RPMI8226 (cell line): Measurements from ENCODE around the gene TSPAN18.

Experiments used
- DNase-seq: peaks from one replicate; pipeline ENCODE4 v3.0.0-alpha.2; 2015

The TSPAN18 gene

DNA sequence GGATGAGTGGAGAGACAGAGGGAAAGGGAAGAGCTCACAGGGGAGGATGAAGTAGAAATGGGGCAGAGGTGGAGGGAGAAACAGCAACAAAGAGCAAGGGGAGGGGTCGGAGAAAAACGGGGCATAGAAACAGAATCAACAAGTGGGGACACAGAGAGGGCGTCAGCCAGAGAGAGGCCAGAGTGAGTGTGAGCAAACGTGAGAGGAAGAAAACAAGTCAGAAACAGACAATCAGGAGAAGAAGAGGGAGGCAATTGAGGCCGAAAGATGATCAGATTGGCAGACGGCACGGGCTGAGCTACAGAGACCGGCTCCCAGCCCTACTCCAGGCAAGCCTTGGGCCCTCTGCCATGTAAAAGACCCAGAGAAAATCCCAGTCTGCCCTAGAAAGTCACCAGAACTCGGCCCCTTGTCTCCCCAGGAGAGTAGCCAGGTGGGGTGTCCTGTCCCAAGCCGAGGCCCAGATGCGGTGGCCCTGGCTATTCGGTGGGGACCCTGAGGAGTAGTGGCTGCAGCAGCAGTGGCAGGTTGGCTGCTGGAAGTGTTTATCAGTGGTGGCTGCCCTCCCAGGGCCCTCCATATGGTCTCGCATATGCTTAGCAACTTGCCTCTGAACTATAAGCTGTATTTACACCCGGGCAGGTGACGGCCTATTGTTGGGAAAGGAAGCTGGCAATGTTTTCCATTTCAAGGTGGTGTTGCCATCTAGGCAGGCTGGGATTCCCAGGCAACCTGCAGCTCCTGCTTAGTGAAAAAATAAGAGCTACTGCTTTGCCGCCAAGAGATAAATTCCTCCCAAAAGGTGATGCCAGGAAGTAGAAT is 14.8 kb upstream of the TSPAN18 start:
- no peak for DNase-seq

DNA sequence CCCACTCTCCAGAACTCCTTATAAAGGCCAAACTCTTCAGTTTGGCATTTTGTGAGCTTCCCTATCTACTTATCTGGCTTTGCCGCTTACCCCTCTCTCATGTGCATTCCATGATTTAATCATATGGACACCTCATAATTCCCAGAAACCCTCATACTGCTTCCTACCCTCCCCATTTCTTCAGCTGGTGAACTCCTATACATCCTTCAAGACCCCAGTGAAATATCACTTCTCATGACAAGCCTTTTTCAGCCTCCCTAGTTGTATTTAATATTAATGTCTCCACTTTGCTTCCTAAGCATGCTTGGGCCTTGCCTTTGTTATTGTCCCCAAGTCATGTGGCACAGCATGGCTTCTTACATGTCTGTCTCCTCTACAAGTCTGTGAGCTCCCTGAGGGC is 13.7 kb upstream of the TSPAN18 start:
- DNase-seq, result no peak

DNA sequence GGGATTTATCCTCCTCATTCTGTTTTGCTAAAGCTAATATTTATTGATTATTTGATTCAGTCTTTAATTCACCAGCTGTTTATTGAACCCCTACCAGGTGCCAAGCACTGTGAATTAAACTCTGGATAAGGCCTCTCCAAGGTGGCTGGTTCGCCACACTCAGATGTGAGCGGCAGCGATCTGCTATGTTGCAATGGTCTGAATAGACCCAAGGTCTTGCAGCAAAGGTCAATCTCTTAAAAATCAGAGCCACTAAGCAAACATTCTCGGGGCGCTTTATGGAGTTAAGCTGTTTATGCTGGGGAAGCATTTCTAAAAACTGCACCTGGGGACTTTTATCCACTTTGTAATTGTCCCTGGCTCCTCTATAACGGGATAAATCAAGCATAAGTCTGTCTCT is 10.5 kb upstream of the TSPAN18 start:
- no peak for DNase-seq

DNA sequence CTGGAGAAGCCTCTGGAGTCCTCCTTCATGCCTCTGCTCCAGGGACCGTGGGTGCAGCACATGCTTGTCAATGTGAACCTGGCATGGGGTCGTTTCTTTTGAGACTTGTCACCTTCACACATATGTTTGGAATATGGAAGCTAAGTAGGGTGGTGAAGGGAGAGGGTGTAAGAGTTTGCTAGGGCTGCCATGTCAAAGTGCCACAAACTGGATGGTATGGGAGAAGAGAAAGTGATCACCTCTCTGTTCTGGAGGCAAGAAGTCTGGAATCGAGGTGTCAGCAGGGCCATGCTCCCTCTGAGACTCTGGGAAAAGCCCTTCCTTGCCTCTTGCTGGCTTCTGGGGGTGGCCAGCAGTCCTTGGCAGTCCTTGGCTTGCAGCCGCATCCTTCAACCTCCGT is 8.7 kb upstream of the TSPAN18 start:
- no peak for DNase-seq

DNA sequence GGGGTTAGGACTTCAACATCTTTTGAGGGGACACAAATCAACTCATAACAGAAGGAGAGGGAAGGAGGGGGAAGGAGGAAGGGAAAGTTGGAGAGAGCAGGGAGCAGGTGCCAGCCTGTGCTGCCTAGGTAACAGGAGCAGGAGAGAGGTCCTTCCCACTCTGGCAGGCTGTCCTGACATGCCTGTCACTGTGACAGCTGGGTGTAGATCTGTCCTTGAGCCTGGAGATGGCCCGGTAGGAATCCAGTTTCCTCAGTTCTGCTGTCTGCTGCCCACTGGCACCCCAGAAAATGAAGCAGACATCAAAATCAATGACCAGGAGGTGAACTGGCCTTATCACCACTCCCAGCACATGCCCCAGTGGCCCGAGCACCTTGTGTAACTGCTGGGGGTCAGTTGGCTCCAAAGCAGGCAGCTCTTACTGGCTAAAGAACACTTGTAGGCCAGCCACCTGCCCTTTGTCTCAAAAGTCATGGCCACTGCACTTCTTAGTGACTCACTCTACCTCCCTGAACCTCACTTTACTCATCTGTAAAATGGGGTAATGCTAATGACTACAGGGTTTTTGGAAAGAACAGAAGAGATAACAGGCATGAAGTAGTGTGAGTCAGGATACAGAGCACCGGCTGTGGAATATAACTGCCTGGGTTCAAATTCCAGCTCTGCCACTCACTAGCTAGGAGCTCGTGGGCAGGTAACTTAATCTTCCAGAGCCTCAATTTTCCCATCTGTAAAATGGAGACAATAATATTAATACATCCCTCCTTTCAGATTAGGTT is 8.0 kb upstream of the TSPAN18 start:
- no peak for DNase-seq

DNA sequence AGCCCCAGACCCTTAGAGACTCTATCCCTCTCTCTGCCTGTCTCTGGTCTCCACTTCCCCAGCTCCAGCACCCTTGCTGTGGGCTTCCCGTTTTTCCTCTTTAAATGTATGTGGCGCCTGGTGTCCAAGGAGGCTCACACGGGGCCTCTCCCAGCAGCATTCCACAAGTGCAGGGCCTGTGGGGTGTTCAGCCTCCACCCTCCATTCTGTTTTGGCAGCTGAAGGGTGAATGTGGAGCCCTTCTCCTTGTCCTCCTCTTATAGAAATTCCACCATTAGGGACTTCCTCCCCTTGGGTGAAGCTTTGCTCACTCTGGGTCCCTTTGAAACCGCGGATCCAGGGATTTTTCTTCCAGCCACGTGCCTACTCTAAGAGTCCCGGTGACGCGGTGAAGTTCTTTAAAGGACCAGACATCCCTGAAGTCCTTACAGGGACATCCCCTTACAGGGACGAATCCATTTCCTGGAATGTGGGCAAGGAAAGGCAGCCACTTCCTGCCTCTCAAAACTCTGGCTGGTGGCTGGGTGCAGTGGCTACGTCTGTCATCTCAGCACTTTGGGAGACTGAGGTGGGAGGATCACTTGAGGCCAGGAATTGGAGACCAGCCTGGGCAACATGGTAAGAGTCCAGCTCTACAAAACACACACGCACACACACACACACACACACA is 1.6 kb upstream of the TSPAN18 start:
- no peak for DNase-seq

DNA sequence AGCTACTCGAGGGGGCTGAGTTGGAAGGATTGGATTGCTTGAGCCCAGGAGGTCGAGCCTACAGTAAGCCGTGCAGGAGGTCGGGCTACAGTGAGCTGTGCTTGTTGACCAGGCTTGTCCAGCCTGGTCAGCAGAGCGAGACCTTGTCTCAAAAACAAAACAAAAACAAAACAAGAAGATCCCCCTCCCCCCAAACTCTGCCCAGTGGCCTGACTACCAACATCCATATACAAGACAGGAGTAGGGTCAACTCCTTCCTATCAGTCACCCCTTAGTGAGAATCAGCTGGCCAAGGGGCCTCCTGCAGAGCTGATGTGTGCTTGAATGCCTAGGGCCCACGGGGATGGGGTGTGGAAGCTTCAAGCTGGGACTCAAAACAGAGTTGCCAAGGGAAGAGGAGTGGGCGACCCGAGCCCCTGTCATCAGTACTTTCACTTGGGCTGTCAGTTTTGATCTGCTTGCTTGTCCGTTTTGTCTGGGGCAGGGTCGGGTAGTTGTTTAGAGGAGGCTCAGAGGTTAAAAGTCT is 942 bp upstream of the TSPAN18 start:
- DNase-seq, result no peak

DNA sequence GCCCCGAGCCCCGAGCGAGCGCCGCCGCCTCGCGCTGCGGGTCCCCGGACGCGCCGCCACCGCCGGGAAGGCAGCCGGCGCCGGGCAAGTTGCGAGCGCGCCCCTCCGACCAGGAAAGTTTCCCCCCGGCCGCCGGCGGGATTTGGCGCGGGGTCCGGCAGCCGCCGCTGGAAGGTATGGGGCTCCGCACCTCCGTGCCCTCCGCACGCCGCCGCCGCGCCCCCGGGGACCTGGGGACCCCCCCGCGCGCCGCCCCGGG is 281 bp downstream of the TSPAN18 start:
- no peak for DNase-seq

DNA sequence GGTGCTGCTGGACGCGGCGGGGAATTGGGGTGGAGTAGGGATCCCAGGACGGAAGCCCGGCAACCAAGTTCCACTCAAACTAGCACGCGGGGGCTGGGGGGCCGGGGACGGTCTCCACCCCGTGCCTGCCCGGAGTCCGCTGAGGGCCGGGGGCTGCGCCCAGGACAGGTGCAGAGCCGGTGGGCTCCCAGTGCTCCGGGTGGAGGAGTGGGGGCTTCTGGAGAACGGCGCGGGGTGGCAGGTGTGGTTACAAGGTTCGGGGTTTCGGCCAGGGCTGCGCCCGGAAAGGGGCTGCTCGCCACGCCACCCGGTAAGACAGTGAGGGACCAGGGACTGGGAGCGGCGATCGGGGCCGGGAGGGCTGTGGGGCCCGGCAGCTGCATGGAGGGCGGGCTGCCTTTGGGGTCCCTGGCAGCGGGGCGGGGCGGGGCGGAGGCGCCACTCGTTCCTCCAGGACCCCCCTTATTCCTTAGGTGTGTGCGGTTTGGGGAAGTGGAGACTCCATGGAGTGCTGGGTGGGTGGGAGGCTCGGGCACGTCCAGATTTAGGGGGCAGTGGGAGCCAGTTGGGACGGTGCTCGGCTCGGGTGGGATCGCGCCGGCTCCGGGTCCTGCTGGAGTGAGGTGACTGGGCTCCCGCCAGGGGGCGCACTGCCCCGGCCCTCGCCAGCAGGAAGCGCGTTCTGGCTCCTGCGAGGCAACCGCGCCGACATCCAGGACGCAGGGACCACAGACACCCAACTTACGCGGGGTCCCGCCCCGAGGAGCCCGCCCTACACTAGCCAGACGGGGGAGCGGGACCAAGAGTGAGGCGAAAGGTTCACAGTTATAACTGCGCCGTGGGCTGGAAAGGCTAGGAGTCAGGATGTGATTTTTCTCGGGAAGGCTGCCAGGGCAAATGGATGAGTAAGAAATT is 868 bp downstream of the TSPAN18 start:
- peak; percentile 69 for DNase-seq

DNA sequence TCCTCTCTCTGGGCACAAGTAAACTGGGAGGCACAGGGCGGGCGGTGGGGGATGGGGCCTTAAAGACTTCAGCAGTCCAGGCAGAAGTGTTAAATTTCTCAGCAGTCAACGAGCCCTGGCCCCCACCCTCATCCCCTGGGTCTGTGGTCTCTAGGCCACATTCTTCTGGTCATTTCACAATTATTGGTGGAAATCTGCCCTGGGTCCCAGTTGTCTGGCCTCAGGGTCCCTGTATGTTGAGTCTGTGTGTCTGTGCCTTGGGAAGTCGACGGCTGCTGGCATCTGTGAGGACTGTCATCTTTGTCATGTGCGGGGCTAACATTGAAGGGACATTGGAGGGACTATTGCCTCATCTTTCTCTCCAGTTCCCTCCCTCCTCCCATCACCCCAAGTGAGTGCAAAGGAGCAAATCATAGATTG is 1.7 kb downstream of the TSPAN18 start:
- DNase-seq, result no peak

DNA sequence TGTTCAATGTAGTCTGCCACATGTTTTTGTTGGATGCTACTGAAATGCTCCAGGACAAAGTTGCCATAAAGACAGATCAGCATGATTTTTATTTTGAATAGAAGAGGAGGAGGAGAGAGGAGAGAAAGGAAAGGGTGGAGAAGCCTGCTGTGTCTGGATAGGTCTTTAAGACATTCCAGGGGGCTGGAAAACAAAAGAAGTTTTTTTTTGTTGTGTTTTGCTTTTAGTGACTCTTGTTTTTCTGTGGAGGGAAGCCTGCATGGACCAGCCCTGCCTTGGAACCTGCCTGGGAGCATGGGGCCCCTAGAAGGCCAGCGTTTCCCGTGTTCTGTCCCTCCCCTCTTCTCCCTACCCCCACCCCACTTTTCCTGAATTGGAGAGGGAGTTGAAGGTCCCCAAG is 2.3 kb downstream of the TSPAN18 start:
- no peak for DNase-seq

DNA sequence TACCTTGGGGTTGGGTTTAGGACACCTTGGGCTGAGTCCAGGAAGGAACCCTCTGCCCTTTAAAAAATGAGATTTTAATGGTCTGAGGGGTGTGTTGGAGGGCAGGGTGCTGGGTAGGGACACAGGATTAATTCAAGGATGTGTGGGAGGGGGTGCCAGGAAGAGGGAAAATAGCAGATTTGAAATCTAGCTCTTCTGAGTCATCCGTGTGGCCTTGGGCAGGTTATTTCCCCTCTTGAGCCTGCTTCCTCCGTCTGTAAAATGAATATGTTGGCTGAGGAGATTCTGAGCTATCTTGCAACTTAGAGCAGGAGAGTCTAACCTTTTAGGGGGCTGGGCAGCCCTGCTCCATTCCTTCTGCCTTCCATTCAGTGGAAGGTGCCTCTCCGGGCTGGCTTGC is 3.0 kb downstream of the TSPAN18 start:
- no peak for DNase-seq

DNA sequence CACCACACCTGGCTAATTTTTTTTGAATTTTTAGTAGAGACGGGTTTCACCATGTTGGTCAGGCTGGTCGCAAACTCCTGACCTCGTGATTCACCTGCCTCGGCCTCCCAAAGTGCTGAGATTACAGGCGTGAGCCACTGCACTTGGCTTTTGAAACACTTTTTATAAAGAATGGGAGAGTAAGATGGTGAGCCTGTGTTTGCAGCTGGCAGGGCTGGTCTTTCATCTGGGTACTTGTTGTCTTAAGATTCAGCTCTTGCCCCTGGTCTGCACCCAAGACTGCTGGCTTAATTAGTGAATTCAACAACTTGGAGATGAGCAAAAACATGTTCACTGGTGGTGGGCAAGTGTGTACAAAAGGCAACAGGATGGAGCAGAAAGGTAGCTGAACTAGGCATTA is 4.0 kb downstream of the TSPAN18 start:
- no peak for DNase-seq

DNA sequence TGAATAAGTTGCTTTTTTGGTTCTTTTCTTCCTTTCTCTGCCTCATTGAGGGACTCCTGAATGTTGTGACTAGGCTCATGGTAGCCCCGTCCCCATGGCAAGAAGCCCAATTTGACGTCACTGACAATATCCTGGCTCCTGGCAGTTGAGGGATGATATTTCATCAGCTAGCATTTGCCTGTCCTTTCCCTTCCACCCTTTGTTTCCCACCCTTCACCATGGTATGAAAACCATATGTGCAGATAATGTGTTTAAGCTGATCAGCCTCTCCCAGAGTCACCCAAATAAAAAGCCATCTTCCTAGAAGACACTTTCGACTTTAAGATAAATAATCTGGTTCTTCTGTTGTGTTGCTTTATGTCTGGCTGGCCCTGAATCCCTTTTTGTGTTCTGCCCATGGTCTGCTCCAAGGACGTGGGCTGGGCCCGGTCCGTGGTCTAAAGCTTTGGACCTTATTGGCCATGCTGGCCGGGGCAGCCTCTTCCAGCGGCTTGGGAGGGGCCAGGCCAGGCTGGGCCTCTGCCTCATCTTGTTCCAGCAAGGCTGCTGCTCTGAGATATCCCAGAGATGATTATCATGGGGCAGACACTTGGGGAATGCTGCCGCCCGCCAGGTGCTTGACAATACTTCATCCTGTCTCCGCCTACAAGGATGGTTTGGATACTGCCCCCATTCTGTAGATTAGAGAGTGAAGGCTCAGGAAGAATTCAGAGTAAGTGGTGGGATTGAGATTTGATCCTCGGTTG is 5.1 kb downstream of the TSPAN18 start:
- no peak for DNase-seq

DNA sequence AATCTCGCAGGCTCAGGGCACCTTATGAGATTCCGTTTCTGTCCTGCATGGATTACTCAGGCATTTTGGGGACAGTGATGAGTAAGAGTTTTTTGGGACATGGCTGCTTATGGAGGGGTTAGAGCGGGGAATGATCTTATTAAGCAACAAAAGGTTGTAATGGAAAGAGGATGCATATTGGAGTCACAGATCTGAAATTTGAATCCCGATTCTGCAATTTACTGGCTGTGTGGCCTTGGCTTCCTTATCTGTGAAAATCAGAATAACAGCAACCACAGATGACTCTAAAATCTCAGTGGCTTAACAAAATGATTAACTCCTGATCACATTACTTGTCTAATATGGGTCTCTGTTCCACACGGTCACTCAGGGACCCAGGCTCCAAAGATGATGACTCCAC is 5.8 kb downstream of the TSPAN18 start:
- DNase-seq, result no peak

DNA sequence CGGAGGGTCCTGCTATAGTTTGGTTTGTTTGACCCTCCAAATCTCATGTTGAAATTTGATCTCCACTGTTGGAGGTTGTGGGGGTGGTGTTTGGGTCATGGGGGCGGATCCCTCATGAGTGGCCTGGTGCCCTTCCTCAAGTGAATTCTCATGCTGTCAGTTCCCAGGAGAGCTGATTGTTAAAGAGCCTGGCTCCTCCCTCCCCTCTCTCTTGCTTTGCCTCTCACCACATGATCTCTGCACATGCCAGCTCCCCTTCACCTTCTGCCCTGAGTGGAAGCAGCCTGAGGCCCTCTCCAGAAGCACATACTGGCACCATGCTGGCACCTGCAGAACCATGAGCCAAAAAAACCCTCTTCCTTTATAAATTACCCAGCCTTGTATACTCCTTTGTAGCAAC is 7.1 kb downstream of the TSPAN18 start:
- DNase-seq, result no peak

DNA sequence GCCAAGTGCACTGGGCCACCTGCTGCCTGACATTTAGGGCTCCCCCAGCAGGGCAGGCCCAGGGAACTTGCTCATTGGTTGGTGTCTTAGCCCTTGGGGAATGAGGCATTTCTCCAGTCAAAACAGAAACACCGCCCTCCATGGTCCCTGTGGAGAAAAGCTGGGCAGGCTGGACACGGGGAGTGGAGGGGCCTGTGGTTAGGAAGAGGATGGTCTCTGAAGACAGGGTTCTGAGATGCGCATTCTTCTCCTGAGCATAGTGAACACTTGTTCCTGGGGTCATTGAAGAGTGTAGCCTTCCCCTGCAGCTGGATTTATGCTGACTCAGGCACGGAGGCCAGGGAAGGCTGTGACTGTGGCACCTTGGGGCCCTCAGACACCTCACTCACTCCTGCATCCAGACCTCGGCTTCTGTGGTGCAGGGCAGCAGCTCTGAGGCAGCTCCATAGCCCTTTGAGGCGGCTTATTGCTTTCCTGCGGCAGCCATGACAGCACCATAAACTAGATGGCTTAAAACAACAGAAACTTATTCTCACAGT is 8.2 kb downstream of the TSPAN18 start:
- no peak for DNase-seq

DNA sequence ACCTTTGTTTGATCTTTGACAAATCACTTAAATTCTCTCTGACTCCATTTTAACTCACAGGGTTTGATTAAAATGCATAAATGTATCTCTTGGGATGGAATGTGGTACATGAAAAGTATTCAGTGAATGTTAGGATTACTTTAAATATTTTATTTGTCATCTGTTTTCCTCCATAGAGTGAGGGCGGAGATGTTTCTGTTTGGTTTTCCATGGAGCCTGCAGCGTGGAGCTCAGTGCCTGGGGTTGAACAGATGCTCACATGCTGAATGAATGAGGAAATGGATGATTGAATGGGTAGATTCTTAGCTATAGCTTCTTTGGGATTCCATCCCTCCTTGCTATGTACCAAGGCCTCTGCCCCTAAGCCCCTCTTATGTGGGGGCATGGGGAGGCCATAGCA is 10.0 kb downstream of the TSPAN18 start:
- no peak for DNase-seq

DNA sequence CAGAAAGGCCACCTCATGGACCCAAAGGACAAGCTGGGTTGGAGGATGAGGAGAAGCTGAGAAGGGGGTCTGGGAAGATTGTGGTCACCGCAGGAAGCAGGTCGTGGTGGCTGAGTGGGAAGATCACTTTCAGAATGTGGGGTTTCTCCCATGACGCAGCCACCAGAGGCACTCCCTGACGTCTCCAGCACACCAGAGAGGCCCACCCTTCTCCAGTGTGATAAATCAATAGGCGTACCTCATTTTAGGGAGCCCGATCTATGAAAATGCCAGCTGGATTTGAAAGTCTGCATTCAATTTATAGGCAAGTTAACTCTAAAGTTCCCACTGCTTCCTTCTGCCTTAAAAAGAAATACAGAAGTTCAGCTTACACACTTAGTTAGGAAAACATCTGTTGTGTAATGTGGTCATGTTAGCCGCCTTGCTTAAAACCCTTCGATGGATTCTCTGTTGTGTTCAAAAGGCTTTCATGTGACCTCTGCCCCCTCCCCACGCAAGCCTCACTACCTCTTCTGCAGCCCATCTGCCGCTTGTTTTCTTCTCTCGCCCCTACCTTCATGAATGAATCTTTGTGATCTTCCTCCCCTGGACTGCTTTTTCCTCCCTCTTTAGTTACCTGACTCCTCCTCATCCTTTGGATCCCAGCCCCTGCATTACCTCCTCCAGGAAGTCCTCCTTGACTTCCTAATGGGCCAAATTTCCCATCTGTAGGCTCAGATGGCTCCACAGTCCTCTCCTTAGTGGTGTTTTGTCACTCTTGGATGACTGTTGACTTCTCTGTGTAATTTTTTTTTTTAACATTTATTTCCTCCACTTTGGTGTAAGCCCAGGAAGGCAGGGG is 10.7 kb downstream of the TSPAN18 start:
- DNase-seq, result no peak

DNA sequence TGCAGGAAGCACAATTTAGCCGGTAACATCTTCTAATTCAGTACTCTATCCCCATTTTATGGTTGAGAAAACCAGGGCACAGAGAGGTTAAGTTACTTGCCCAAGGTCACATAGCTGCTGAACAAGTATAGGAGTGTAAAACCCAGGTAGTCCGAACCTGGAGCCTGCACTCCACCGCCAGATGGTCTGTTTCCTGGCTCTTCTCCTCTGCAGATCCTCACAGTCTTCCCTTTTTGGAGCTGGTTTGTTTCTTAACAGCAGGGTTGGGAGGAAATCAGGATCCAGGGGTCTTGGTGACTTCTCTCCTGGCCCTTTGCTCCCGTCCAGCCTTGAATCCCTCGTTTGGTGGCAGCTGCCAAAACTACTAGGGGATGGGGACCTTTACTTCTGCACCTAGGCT is 12.0 kb downstream of the TSPAN18 start:
- DNase-seq, result no peak

DNA sequence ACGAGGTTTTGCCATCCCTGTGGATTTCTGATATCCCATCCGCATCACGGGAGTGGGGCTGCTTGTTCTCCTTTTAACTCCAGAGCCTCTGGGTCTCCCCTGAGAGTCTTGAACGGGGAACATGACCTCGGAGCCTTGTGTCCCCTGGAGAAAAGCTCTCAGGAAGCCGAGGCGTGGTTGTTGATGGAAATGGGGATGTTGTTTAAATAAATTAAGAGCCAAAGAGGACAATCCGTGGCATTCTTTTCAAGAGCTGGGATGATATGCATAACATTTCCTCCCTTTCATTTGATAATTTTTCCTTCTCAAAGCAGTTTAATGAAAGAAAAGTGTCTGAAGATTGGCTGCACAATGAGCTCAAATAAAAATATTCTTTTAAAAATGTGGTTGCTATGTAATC is 14.2 kb downstream of the TSPAN18 start:
- no peak for DNase-seq
